PC-3 (cell line): ENCODE data around the gene SLC25A21.

Experiments used
- CTCF ChIP-seq: fragments of 300-600 bp; sonication (generic); conservative IDR thresholded peaks from 2 replicates; pipeline ENCODE4 v1.5.1; 2017; ENCODE audit warnings: antibody characterized with exemption, low read depth, mild to moderate bottlenecking, low read length
- EZH2 ChIP-seq: fragments of 300-600 bp; sonication (generic); IDR thresholded peaks from one replicate; pipeline ENCODE4 v1.6.1; 2017; ENCODE audit warnings: antibody characterized with exemption, mild to moderate bottlenecking, low read length; ENCODE audit not compliant: unreplicated experiment

GRCh38 chr14:36955967-36956366, 216.4 kb downstream of the SLC25A21 start:
- no peak for TF ChIP-seq CTCF
- no peak for TF ChIP-seq EZH2
